ENCODE measurements around the gene DGKB.

DGKB gene

GRCh38 chr7:14902589-14903067 is at the start of gene DGKB:
TSS of gene DGKB (minus strand) at chr7:14902751.
- no peak for DNase-seq

GRCh38 chr7:14950013-14950412 is 47.5 kb upstream of the DGKB start:
- no peak for DNase-seq

GRCh38 chr7:14938181-14938580 is 35.6 kb upstream of the DGKB start:
- no peak for DNase-seq

GRCh38 chr7:14937581-14937980 is 35.0 kb upstream of the DGKB start:
- DNase-seq: no peak

DNA sequence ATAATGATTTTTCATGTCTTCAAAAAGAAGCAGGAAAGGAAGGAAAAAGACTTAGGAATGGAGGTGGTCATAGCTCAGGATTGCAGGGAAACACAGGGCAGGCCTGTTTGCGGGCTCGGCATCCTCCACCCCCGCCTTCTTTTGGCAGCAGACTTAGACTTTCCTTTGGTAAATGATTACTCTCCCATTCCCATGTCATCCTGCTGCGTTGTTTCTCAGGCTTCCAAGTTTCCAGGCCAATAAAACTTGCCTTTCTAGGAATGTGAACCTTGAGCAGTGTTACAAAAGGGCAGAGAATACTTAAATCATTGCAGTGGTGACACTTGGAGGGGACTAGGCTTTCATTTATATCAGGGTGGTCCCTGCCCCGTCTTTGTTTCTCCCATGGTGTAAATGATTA is 34.0 kb upstream of the DGKB start:
- no peak for DNase-seq

DNA sequence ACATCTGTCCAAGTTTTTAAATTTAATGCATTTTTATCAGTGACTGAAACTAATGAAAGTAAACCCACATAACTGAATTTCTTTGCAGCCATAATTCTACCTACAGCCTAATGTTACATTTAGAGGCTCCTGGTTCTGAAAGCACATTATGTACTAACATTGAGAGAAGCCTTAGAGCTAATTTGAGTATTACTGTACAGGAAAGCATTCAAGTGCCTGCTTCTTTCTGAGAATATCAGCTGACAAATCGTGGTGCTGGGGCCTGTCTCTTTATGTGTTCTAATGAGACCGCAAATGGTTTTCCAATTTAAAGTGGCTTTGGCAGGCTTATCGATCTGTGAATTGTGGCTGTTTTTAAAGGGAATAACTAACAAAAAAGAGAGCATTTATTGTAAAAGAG is 32.3 kb upstream of the DGKB start:
- DNase-seq: no peak

DNA sequence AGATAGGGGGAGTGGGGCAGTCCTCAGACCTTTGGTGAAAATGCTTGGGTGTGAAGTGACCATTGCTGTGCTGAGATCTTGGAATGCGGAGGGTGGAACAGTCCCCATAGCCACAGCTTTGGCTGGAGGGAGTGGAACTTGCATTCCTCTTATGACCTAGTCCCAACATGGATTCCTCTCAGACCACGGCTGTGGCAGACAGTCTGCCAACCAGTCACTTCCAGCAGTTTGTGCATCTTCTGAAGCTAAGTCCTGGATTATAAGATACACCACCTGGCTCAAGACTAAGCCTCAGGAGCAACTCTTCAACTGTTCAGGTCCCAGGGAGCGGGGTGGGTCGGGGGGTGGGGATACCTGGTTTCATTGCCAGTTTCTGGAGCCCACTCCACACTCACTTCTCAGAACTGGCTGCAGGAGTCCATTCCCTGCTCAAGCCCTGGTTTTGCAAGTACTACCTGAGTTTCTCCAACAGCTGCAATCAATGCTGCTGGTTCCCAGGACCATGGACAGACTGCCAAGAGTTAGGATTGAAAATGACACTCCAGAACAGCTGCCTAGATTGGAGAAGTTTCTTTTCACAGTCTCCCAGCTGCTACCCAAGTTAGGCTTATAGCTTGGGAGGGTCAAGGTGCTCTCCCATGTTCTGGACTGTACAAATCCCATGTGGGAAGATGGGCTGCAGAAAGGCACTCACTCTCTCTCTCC is 29.1 kb upstream of the DGKB start:
- no peak for DNase-seq

DNA sequence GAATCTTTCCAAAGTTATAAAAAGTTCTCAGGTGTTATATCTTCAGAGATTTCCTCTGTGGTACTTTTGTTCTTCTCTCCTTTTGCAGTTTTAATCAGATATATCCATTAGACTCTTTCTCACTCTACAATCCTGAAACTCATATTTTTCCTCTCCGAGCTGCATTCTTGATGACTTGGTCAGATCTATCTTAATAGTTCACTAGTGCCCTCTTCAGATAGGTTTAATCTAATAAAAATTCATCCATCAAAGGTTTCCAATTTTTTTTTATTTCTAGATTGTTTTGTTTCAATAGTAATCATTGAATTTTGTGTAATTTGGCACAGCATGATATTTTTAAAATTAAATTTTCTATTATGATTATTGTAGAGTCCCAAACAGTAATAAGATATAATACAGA is 21.8 kb upstream of the DGKB start:
- DNase-seq: no peak

DNA sequence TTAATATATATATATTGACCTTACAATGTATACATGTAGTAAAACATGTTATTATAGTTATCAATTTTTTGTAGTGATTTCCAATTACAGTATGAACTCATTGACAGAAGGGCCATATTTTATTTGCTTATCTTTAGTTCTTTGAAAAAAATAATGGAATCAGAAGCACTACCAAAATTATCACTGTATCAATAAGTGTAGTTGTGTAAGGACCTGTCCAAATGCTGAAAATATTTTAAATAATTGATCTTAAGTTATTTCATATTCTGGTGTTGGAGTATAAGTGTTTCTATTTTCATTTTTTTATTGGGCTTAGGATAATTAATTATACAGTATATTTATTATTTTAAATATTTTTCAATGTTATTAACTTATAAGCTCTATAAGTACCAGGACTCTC is 8.5 kb upstream of the DGKB start:
- DNase-seq: no peak

DNA sequence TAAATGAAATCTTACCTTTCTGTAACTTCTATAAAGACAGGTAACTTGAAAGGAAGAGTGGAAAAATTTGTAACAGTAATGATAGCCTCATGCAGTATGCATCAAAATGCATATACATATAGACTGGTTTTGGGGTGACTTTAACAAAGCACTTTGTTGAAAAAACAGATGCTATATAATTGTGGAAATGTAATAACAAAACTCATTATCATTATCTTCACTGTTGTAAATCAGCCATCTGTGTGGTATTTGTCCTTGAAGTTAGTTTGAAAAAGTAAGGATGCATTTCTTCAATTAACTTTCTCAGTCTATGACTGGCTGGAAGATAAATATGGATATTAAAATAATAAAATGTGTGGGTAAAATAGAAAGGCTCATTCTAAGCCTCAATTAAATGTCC is 6.1 kb upstream of the DGKB start:
- DNase-seq: no peak

GRCh38 chr7:14905764-14906163 is 3.2 kb upstream of the DGKB start:
- DNase-seq: no peak

GRCh38 chr7:14900051-14900450 is 2.5 kb downstream of the DGKB start:
- DNase-seq: no peak

- no peak for DNase-seq
These were observed 3.5 kb downstream of the DGKB start for GRCh38 chr7:14899030-14899429.

GRCh38 chr7:14896461-14896860 is 6.1 kb downstream of the DGKB start:
- DNase-seq: no peak

DNA sequence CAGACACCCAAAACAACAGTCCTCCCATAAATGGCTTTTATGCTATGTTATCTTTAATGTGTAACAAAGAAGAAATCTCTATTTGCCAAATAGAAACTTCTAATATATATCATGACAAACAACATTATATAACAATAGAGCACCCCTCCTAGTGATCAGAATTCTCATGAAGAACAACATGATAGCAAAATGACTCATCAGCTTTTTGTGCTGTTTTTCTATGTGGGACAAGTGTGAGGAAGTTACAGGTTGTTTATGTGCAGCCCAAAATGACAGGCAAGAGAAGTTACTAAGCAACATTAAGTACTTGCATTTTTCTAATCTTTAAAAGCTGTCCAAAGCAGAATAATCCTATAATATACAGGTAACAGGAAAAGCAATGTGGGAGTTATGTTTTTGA is 7.7 kb downstream of the DGKB start:
- no peak for DNase-seq

DNA sequence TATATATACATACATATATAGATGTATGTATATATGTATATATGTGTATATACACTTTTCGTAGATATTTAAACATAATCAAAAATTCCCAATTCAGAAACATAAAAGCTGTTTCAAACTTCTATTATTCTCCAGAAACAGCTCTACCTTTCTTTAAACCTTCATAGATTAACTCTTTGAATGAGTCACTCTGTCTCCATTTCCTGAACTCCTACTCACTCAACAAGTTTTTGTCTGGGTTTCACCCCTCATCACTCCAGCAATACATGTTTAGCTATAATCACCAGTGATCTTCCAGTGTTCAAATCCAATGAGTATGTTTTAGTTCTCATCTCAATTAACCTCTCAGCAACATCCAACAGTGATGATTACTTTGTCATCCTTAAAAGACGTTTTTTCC is 9.6 kb downstream of the DGKB start:
- DNase-seq: no peak

GRCh38 chr7:14891289-14891688 is 11.3 kb downstream of the DGKB start:
- no peak for DNase-seq

DNA sequence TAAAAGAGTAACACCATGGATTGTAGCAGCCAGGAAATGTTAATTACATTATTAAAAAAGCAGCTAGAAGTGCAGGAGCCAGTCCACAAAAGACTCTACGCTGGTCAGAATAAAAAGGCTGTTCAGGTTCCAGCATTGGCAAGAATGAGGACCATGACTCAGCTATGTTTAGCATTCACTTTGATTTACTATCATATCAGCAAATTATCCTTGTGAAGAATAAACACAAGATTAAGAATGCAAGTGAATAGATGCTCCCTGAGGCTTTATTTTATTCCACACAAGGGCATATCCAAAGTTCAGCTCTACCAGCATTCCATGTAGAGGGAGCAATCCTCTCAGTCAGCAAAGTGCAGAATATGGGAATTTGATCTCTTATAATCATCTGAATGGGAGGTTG is 13.6 kb downstream of the DGKB start:
- DNase-seq: no peak

- DNase-seq: no peak
These were observed 16.0 kb downstream of the DGKB start for GRCh38 chr7:14886533-14886932.

GRCh38 chr7:14875941-14876587 is 26.5 kb downstream of the DGKB start:
- no peak for DNase-seq

DNA sequence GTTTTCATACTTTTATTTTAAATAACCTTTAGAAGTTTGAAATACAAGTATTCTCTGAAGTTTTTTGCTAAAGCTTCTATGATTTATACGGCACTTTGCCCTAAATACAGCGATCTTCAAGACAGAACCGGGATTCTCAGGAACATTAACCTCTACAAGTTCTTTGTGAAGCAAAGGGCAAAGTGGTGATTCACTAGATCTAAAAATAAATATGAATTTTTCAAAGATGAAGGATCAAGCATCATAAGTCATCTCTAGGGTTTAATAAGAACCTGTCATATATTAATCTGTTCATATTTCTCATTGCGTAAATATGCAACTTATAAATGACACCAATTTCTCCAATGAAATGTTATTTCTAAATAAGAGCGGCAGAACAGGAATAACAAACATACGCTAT is 30.7 kb downstream of the DGKB start:
- no peak for DNase-seq

- DNase-seq: no peak
These were observed 32.2 kb downstream of the DGKB start for GRCh38 chr7:14870394-14870793.

DNA sequence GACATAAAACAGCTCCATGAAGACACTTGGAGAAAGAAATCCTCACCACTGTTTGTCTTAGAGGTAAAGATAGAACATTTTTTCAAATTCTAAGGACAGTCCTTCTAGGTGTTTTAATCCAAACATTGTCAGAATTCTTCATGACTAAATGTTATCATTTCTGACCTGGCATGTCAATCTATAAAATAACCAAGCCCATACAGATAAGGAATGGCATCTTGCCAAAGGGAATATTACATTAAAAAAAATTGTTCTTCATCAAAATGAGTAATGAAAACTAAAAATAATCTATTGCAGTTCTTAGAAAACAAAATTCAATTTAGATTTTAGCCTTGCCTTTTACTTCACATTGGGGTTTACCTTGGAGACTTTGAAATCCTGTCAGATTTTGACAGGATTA is 33.6 kb downstream of the DGKB start:
- DNase-seq: no peak

DNA sequence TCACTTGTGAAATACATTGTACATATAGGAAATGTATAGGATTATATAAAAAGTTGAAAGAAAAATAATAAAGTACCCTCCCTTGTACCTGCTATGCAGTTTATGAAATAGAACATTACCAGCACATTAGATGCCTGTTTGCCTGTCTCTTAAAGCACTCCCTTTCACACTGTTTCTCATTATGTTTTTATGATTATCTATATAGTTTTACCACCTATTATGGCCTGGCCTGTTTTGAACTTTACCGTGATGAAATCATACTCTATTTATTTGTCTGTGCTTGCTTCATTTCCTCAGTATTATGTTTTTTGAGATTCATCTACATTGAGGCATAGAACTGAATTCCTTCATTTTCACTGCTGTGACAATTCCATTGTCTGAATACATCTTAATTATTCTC is 41.1 kb downstream of the DGKB start:
- no peak for DNase-seq

DNA sequence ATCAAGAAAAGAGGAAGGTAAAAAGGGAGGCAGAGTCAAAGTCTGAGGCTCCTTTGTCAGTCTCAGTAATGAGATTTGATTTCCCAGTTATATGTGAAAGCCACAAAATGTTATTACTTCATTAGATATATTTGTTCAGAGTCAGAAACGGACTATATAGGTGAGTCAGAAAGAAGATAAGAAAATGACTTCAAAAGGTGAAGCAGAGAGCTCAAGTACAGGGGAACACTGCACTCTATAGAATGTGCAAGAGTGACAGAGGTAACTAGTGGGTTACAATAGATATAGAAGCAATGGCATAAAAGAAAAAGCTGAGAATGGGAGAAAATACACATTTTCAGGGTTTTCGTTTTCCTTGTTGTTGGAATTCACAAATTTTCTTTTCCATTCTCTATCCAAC is 43.3 kb downstream of the DGKB start:
- DNase-seq: no peak
